NCI-H187 treated with DMSO at 0.1 percent for 48 hours (cell line): Measurements from ENCODE around the gene SDC3.

Experiments
- DNase-seq: peaks from one replicate; lab custom pipeline; 2025; lab: John Stamatoyannopoulos, UW

SDC3 gene

GRCh38 chr1:30847358-30847972 lies 61.1 kb downstream of the SDC3 start:
- DNase-seq: no peak

GRCh38 chr1:30846587-30846986 lies 62.0 kb downstream of the SDC3 start:
- DNase-seq: no peak

- no peak for DNase-seq
These were observed 62.7 kb downstream of the SDC3 start for GRCh38 chr1:30845904-30846290.

- no peak for DNase-seq
These were observed 63.2 kb downstream of the SDC3 start for GRCh38 chr1:30845237-30845903.

- DNase-seq: no peak
These were observed 63.9 kb downstream of the SDC3 start for GRCh38 chr1:30844631-30845030.

GRCh38 chr1:30842697-30843354 lies 65.7 kb downstream of the SDC3 start:
- DNase-seq: no peak

GRCh38 chr1:30840904-30841598 lies 67.5 kb downstream of the SDC3 start:
- DNase-seq: no peak

GRCh38 chr1:30839827-30840359 lies 68.7 kb downstream of the SDC3 start:
- no peak for DNase-seq

GRCh38 chr1:30838996-30839395 lies 69.6 kb downstream of the SDC3 start:
- DNase-seq: no peak

- DNase-seq: no peak
These were observed 70.9 kb downstream of the SDC3 start for GRCh38 chr1:30837653-30838052.

GRCh38 chr1:30834253-30834652 lies 74.3 kb downstream of the SDC3 start:
- DNase-seq: no peak

GRCh38 chr1:30830537-30830936 lies 78.0 kb downstream of the SDC3 start:
- DNase-seq: no peak

GRCh38 chr1:30829889-30830288 lies 78.7 kb downstream of the SDC3 start:
- DNase-seq: no peak

GRCh38 chr1:30824736-30825429 lies 83.7 kb downstream of the SDC3 start:
- no peak for DNase-seq

- DNase-seq: peak; percentile 77
These were observed 84.4 kb downstream of the SDC3 start for GRCh38 chr1:30823969-30824735.

GRCh38 chr1:30823627-30823968 lies 85.0 kb downstream of the SDC3 start:
- no peak for DNase-seq

- no peak for DNase-seq
These were observed 85.5 kb downstream of the SDC3 start for GRCh38 chr1:30822966-30823581.

- no peak for DNase-seq
These were observed 86.6 kb downstream of the SDC3 start for GRCh38 chr1:30822006-30822405.

- DNase-seq: no peak
These were observed 88.3 kb downstream of the SDC3 start for GRCh38 chr1:30820299-30820698.
